Stimulated activated CD4-positive, alpha-beta T cell treated with anti-CD3 and anti-CD28 coated beads, TNF-alpha, amount 100 ng/mL, for 48 hours (primary cell): ENCODE results near the gene CD151.

Experiments
- DNase-seq, 3 donors: peaks; one replicate each; pipeline ENCODE4 v3.0.0-alpha.2; 2020; ENCODE audit warnings: low read depth in 3 of 3

Gene CD151

DNA sequence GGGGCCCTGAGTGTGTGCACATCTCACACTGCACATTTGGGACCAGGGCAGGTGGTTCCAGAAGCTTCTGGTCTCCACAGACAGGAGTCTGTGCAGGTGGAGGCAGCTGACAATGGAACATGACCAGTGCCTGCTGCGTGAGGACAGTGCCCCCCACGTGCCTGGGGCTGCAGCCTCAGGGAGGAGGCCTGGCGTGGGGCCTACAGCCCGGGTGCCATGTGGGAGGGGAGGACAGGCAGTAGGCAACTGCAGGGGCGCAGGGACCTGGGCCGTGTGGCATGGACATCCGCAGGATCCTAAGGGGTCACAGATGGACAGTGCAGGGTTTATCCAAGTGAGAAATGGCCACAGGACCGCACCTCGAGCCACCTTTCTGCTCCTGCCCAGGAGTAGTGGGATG lies 38.7 kb downstream of the CD151 start:
- DNase-seq, result no peak

GRCh38 chr11:872799-873198 lies 40.0 kb downstream of the CD151 start:
- DNase-seq, result no peak

DNA sequence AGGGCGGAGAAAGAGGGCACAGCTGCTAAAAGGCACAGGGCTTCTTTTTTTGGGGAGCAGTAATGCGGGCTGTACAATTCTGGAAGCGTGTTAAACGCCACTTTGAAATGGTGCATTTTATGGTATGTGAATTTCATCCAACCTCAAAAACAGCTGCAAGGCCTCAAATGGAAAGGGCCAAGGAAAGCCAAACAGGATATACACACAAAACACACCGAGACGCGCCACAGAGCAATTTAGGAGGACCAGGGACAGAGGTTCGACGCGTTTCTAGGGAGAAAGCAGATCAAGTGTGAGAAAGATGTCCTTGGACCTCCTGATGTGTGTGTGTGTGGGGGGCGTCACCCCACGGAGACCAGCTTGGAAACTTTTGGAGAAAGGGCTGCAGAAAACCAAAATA lies 41.0 kb downstream of the CD151 start:
- no peak for DNase-seq

DNA sequence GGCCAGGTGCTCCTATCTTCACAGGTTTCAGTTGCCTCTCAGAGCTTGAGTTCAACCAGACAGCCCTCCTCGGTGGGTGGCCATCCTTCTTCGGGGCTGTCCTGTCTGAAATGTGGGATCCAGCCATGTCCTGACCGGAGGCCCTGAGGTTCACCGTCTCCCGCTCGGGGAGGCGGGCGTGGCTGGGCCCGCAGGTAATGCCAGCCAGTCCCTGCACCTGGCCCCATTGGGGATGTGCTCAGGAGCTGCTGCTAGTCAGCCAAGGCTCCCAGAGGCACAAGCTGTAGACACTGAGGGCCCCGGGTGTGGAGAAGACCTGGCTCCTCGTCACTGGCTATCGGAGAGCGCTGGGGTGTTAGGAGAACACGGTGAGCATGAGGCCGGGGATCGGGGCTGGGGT lies 42.5 kb downstream of the CD151 start:
- no peak for DNase-seq

GRCh38 chr11:875769-876301 lies 43.1 kb downstream of the CD151 start:
- no peak for DNase-seq

- no peak for DNase-seq
Observed at GRCh38 chr11:876545-876944, 43.8 kb downstream of the CD151 start.

GRCh38 chr11:877565-877964 lies 44.8 kb downstream of the CD151 start:
- peak in 2 of 3 donors; percentile 8 to 35 for DNase-seq

DNA sequence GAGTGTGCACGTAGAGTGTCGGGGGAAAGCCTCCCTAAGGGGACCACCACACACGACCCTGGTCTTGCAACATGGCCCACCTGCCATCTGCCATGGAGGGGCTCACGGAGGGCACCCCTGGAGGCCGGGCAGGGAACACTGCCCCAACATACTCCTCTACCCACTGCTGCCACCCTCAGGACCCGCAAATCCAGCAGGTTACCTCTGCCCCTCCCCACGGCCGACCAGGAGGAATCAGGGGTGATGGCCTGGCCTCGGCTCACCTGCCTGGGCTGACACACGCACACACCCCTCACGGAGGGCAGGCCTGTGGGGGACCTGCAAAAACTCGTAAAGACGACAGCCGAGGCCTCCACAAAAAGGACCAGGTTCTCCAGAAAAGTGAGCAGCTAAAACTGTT lies 47.7 kb downstream of the CD151 start:
- DNase-seq, result no peak

DNA sequence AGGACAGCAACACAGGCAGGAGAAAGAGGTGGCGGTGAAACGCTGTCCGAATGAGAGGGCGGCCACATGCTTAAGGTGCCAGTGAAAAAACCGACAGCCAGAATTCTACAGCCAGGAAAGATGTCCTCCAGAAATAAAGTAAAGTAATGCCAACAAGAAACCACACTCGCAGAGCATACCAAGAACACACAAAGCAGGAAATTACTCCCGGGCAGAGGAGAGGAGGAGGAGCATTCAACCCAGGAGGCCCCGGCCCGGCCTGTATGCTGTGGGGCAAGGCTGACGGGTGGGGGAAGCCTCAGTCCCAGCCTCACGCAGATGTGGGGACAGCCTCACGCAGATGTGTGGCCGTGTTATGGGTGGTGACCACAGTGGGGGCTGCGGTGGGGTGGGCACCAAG lies 49.8 kb downstream of the CD151 start:
- DNase-seq, result no peak

- no peak for DNase-seq
Observed at GRCh38 chr11:883527-883926, 50.8 kb downstream of the CD151 start.

DNA sequence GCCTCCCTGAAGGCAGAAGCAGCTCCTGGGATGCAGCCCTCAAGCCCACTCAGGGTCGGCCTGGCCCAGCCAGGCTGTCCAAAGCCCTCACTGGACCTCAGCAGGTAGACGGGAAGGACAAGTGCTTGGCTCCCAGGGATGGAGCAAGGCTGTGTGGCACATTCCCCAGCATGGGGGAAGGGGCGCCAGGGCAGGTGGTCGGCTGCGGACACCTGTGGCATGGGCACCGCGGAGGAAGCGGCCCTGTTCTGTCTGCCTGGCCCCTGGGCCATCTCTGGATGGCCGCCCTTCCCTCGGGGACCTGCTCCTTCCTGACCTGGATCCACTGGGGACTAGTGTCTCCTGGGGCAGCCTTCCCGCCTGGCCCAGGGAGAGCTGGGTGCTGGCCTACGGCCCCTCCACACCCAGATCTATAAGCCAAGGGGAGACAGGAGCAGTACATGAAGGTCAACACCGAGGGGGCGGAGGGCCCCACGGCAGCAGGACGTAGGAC lies 51.9 kb downstream of the CD151 start:
- DNase-seq, result no peak

DNA sequence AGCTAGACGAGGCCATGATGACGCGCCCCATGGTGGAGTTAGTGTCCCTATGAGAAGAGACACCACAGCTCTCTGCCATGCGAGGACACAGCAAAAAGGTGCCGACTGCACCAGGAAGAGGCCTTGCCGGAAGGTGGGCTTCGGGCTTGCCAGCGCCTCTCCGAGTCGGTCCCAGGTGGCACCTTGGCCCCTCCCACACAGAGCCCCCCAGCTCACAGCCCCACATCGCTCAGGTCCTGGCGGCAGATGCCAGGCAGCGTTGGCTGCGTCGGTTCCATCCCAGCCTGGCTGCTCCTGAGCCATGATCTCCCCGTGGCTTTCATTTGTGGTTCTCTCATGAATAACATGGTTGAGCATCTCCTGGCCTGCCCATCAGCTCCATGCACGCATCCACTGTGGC lies 53.8 kb downstream of the CD151 start:
- no peak for DNase-seq

DNA sequence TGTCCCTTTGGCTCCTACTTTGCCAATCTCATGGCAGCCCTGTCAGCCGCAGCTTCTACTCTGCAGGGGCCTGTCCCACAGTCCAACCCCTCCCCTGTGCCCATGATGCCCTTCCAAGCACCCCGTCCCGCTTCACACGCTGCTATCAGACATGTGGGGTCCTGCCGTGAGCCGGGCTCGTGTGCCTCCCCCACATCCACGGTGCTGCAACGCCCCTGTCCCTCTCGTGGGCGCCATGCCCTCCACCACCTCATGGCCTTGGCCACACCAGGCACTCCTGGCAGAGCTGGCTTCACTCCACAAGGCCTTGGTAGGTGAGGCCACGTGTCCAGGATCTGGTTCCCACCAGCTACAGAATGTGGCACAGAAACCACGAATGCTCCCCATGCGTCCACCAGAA lies 54.8 kb downstream of the CD151 start:
- no peak for DNase-seq
